ENCODE data around the gene SP110. TPM values are rescaled to one million over a fixed set of nuclear protein-coding genes. Genes with fewer than 3 reads are reported as not detected.

SP110 gene
- total and polyA plus RNA-seq, 2 of the 8 experiments (the other 6 are each of a cell fraction or from before 2014, with no cell fraction given) = 3.1 to 7.1 TPM

- Histone ChIP-seq H3K79me1 (ENCODE audit: low read depth, low read length) (no peaks in the 10 kb centered on the region), H3K18ac (ENCODE audit: extremely low read depth, low read length) (no peak overlapping the region), H3K9me3 (ENCODE audit: insufficient read depth in 2 of 2, low read depth in 1 of 2, low read length in 1 of 2) (no peaks in the 10 kb centered on the region), H3K56ac (replicated peaks; ENCODE audit: insufficient read length, low read depth, low read length) (no peak overlapping the region), H3K4me2 (ENCODE audit: insufficient read depth in 1 of 2, low read depth in 2 of 2, low read length in 2 of 2) (no peak overlapping the region), H3K9ac (replicated peaks in 1 of 4; ENCODE audit: extremely low read depth in 1 of 4, low read depth in 3 of 4, low read length in 3 of 4) (no peak overlapping the region), H4K5ac (ENCODE audit: insufficient read length, low read depth, low read length) (no peak overlapping the region), H3K27ac (ENCODE audit: low read depth, low read length) (no peak overlapping the region), H3K4ac (replicated peaks; ENCODE audit: insufficient read length, low read depth, low read length) (no peak overlapping the region), H4K20me1 (replicated peaks in 1 of 2; ENCODE audit: control insufficient read depth in 1 of 2, insufficient read depth in 2 of 2, low read length in 2 of 2) (peaks cover 0 to 2% of the 10 kb centered on the region in 2 experiments), H4K8ac (ENCODE audit: extremely low read depth, insufficient read depth, low read length) (no peak overlapping the region), H3K36me3 (ENCODE audit: control insufficient read depth in 2 of 4, insufficient read depth in 4 of 4, low read length in 3 of 4) (no peaks in the 10 kb centered on the region), H3K4me3 (ENCODE audit: extremely low read depth in 1 of 4, insufficient read depth in 2 of 4, low read depth in 3 of 4, low read length in 4 of 4) (no peak overlapping the region), H3K4me1 (replicated peaks in 1 of 4; ENCODE audit: control insufficient read depth in 3 of 4, insufficient read depth in 4 of 4, low read length in 3 of 4) (no peaks in the 10 kb centered on the region), H2AFZ (ENCODE audit: low read length) (no peak overlapping the region), H2BK12ac (ENCODE audit: low read depth, low read length) (no peak overlapping the region), H3K23ac (ENCODE audit: insufficient read length) (no peak overlapping the region), H2BK15ac (ENCODE audit: low read length) (no peak overlapping the region), H2BK5ac (ENCODE audit: low read depth, low read length) (no peak overlapping the region), H3K23me2 (ENCODE audit: low read depth, low read length) (no peaks in the 10 kb centered on the region), H2AK5ac (ENCODE audit: low read depth, low read length) (no peak overlapping the region), H3K79me2 (ENCODE audit: control insufficient read depth in 1 of 2, insufficient read depth in 2 of 2, low read length in 2 of 2) (no peaks in the 10 kb centered on the region), H3K27me3 (replicated peaks in 1 of 4; ENCODE audit: control insufficient read depth in 3 of 4, extremely low read depth in 1 of 4, insufficient read depth in 3 of 4, low read length in 3 of 4) (no peaks in the 10 kb centered on the region), H2BK20ac (ENCODE audit: low read length) (no peak overlapping the region), H2BK120ac (replicated peaks; ENCODE audit: low read depth, low read length) (no peak overlapping the region), H3K14ac (ENCODE audit: insufficient read length) (no peak overlapping the region), H4K91ac (replicated peaks; ENCODE audit: insufficient read length, low read length) (no peak overlapping the region)
- POLR2A ChIA-PET (ENCODE audit: partially characterized antibody) = no interaction called here
- DNase-seq (ENCODE audit: low read depth in 1 of 2, low spot score in 2 of 2) = no peak
- CTCF ChIA-PET (ENCODE audit: partially characterized antibody) = interaction anchor here (0.6 to 1.6 kb wide), 3 partner anchors 48 to 406 kb away, joined by 3 to 5 read pairs (median 4); no protein-coding TSS in a partner anchor
- no peak for FAIRE-seq
- TF ChIP-seq TBP (IDR thresholded peaks at IDR 0.05; ENCODE audit: low read depth, low read length) (no peak), HDAC6 (IDR thresholded peaks at IDR 0.05; ENCODE audit: low read depth, low read length) (no peak), SIN3A (conservative IDR thresholded peaks at IDR 0.05 in 1 of 2, IDR thresholded peaks at IDR 0.05 in 1 of 2; ENCODE audit: low read depth in 1 of 2, low read length in 2 of 2) (no peak)
These were observed 11.2 kb downstream of the SP110 start for GRCh38 chr2:230208576-230208975.
